ENCODE data around the gene HACD4. TPM values are rescaled to one million over a fixed set of nuclear protein-coding genes. Genes with fewer than 3 reads are reported as not detected.

Gene HACD4
- total and polyA plus RNA-seq, 9 of the 15 experiments (the other 6 are each of a cell fraction or from before 2014, with no cell fraction given) = 0.02 TPM; not detected in 8

GRCh38 chr9:20980832-20981455 lies 50.5 kb downstream of the HACD4 start:
- no TSS peak for BruUV-seq (replicated peaks)
- no peak for FAIRE-seq
- DNase-seq (ENCODE audit: extremely low read depth in 1 of 4, low spot score in 3 of 4) = no peak
- no peak for TF ChIP-seq BCOR (IDR thresholded peaks at IDR 0.05)
- no peak for TF ChIP-seq SNIP1 (IDR thresholded peaks at IDR 0.05; ENCODE audit: low read depth)
- TF ChIP-seq, protein P1, sequence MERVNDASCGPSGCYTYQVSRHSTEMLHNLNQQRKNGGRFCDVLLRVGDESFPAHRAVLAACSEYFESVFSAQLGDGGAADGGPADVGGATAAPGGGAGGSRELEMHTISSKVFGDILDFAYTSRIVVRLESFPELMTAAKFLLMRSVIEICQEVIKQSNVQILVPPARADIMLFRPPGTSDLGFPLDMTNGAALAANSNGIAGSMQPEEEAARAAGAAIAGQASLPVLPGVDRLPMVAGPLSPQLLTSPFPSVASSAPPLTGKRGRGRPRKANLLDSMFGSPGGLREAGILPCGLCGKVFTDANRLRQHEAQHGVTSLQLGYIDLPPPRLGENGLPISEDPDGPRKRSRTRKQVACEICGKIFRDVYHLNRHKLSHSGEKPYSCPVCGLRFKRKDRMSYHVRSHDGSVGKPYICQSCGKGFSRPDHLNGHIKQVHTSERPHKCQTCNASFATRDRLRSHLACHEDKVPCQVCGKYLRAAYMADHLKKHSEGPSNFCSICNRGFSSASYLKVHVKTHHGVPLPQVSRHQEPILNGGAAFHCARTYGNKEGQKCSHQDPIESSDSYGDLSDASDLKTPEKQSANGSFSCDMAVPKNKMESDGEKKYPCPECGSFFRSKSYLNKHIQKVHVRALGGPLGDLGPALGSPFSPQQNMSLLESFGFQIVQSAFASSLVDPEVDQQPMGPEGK (CRISPR knock-in tag; IDR thresholded peaks at IDR 0.05; ENCODE audit: borderline replicate concordance) = no peak
- no peak for TF ChIP-seq POU5F1 (IDR thresholded peaks at IDR 0.05; ENCODE audit: borderline replicate concordance, low read depth, low read length, partially characterized antibody)
- TF ChIP-seq DEAF1 (CRISPR knock-in tag; IDR thresholded peaks at IDR 0.05) = no peak
- no peak for TF ChIP-seq CREB1 (IDR thresholded peaks at IDR 0.05)
- TF ChIP-seq CREB1 (CRISPR knock-in tag; IDR thresholded peaks at IDR 0.05) = no peak
- no peak for TF ChIP-seq HDAC1 (IDR thresholded peaks at IDR 0.05)
- TF ChIP-seq ZNF764 (CRISPR knock-in tag; IDR thresholded peaks at IDR 0.05; ENCODE audit: low read depth) = no peak
- TF ChIP-seq ZNF644 (tag; IDR thresholded peaks at IDR 0.05; ENCODE audit: low read depth) = no peak
- TF ChIP-seq NONO (IDR thresholded peaks at IDR 0.05; ENCODE audit: low read depth in 2 of 2, low read length in 1 of 2) = no peak
- no peak for TF ChIP-seq ZZZ3 (IDR thresholded peaks at IDR 0.05)
- no peak for TF ChIP-seq PHF20 (IDR thresholded peaks at IDR 0.05; ENCODE audit: partially characterized antibody)
- TF ChIP-seq TAF1 (IDR thresholded peaks at IDR 0.05; ENCODE audit: control insufficient read depth, extremely low read depth, insufficient read depth, low read length, severe bottlenecking) = no peak
- TF ChIP-seq KAT2B (IDR thresholded peaks at IDR 0.05; ENCODE audit: low read depth, low read length) = no peak
- TF ChIP-seq HNRNPUL1 (IDR thresholded peaks at IDR 0.05; ENCODE audit: low read length) = no peak
- no peak for TF ChIP-seq BACH1 (tag; IDR thresholded peaks at IDR 0.05)
- TF ChIP-seq ZNF717 (CRISPR knock-in tag; IDR thresholded peaks at IDR 0.05) = no peak
- no peak for TF ChIP-seq LARP7 (IDR thresholded peaks at IDR 0.05)
- TF ChIP-seq MTF1 (CRISPR knock-in tag; IDR thresholded peaks at IDR 0.05; ENCODE audit: borderline replicate concordance) = no peak
- no peak for TF ChIP-seq FOXA3 (CRISPR knock-in tag; conservative IDR thresholded peaks at IDR 0.05 in 1 of 2, IDR thresholded peaks at IDR 0.05 in 1 of 2)
- ChIA-PET POLR2A (no interaction called here), CTCF (ENCODE audit: low intra/inter-chr PET ratio) (no interaction called here)
- Histone ChIP-seq H3K4me1 (replicated peaks in 1 of 2; ENCODE audit: control insufficient read depth in 2 of 2, insufficient read depth in 2 of 2, low read length in 2 of 2) (no peaks in the 10 kb centered on the region), H3K4me2 (ENCODE audit: insufficient read depth, low read length) (no peak overlapping the region), H3K27me3 (ENCODE audit: control insufficient read depth in 2 of 2, insufficient read depth in 2 of 2, low read length in 2 of 2) (no peaks in the 10 kb centered on the region), H3K9ac (ENCODE audit: insufficient read depth in 1 of 2, low read depth in 2 of 2, low read length in 2 of 2) (no peak overlapping the region), H3K27ac (ENCODE audit: extremely low read depth, low read depth, low read length) (no peak overlapping the region), H3K9me3 (replicated peaks; ENCODE audit: control insufficient read depth, insufficient read depth, low read depth, low read length) (no peaks in the 10 kb centered on the region), H3K79me2 (ENCODE audit: control insufficient read depth, insufficient read depth, low read length) (no peaks in the 10 kb centered on the region), H4K20me1 (replicated peaks; ENCODE audit: control insufficient read depth, insufficient read depth, low read length) (no peaks in the 10 kb centered on the region), H3K36me3 (ENCODE audit: control insufficient read depth, insufficient read depth, low read length) (no peaks in the 10 kb centered on the region), H2AFZ (ENCODE audit: low read depth, low read length) (no peak overlapping the region), H3K4me3 (no peak overlapping the region), H3K9me1 (ENCODE audit: control insufficient read depth, insufficient read depth, low read length) (no peaks in the 10 kb centered on the region)
- intact Hi-C loops (cut with micrococcal nuclease) = no loop called here
- WGBS (ENCODE audit: insufficient coverage, low coverage, missing lambda C conversion rate) = no CpG with 5 or more reads among the region's 3 CpGs
- no peak for ATAC-seq
- in situ Hi-C loops (cut with MboI) = no loop called here
